K562 (cell line): ENCODE data around the gene RTP3. TPM values are rescaled to one million over a fixed set of nuclear protein-coding genes. Genes with fewer than 3 reads are reported as not detected.

Source experiments
- ATAC-seq: fragments of 200-7000 bp; cut with Tn5 transposase; 3 replicates; pipeline ENCODE4 v1.9.1; 2020; ENCODE audit warnings: moderate library complexity
- BruUV-seq: library from RNA; stranded (reverse); fragments of 400-500 nt; replicated peaks from 2 replicates; lab custom pipeline; 2021; lab: Mats Ljungman, UMichigan
- CTCF ChIA-PET: fragments of 300-600 bp; formaldehyde crosslinking; extraction: SDS; loops from one replicate; lab custom pipeline; 2021; ENCODE audit warnings: low intra/inter-chr PET ratio; lab: Yijun Ruan, JAX
- POLR2A ChIA-PET: fragments of 300-600, 350-650 bp; sonication (Branson Sonifier 250); formaldehyde crosslinking; extraction: SDS; loops from one replicate; lab custom pipeline; 2021; ENCODE audit warnings: antibody characterized with exemption, inconsistent platforms; lab: Yijun Ruan, JAX
- DNase-seq, 4 experiments: peaks; one replicate each; pipeline versions ENCODE4 v3.0.0 to v3.0.0-alpha.2; 2011 to 2018; ENCODE audit warnings: low spot score in 3 of 4, mixed read lengths in 3 of 4; ENCODE audit errors: extremely low read depth in 1 of 4
- FAIRE-seq: peaks from 2 replicates; lab custom pipeline; 2011; peaks lifted over from hg19 to GRCh38; lab: Jason Lieb, UNC
- H2AFZ ChIP-seq: 2 replicates; pipeline ENCODE4 v1.6.0; 2011; ENCODE audit warnings: low read depth, low read length, control low read depth, inconsistent platforms
- H3K27ac ChIP-seq: fragments of 200-600 bp; 3 replicates; pipeline ENCODE4 v1.8.0; 2011; ENCODE audit warnings: low read depth, mild to moderate bottlenecking, control low read depth, inconsistent platforms, low read length, moderate library complexity, mixed read lengths; ENCODE audit errors: extremely low read depth
- H3K27me3 ChIP-seq, 2 experiments: fragments of 300-600 bp in 1 of 2; 2 replicates in 1 of 2; 3 replicates in 1 of 2; pipeline versions ENCODE4 v1.6.0 to v1.8.0; 2011; ENCODE audit warnings: inconsistent platforms in 2 of 2, low read length in 2 of 2, mild to moderate bottlenecking in 1 of 2, mixed read lengths in 1 of 2, moderate library complexity in 1 of 2; ENCODE audit not compliant: control insufficient read depth in 2 of 2, insufficient read depth in 2 of 2
- H3K36me3 ChIP-seq: fragments of 300-600 bp; 3 replicates; pipeline ENCODE4 v1.8.0; 2011; ENCODE audit warnings: mild to moderate bottlenecking, low read length, inconsistent platforms; ENCODE audit not compliant: control insufficient read depth, insufficient read depth
- H3K4me1 ChIP-seq, 2 experiments: fragments of 200-600 bp in 1 of 2; replicated peaks in 1 of 2; 2 replicates in 1 of 2; 3 replicates in 1 of 2; pipeline versions ENCODE4 v1.5.1 to v1.8.0; 2011; ENCODE audit warnings: inconsistent platforms in 2 of 2, low read length in 2 of 2, mild to moderate bottlenecking in 1 of 2, mixed read lengths in 1 of 2, moderate library complexity in 1 of 2; ENCODE audit not compliant: control insufficient read depth in 2 of 2, insufficient read depth in 2 of 2
- H3K4me2 ChIP-seq: 2 replicates; pipeline ENCODE4 v1.6.1; 2011; ENCODE audit warnings: low read length, control low read depth, inconsistent platforms, mixed read lengths; ENCODE audit not compliant: insufficient read depth
- H3K4me3 ChIP-seq: fragments of 200-600 bp; sonication (generic), shearing (Covaris generic); 2 replicates; pipeline ENCODE4 v1.5.1; 2016; ENCODE audit warnings: control low read depth, inconsistent platforms
- H3K79me2 ChIP-seq: fragments of 200-600 bp; 3 replicates; pipeline ENCODE4 v1.8.0; 2011; ENCODE audit warnings: low read length, inconsistent platforms; ENCODE audit not compliant: control insufficient read depth, insufficient read depth
- H3K9ac ChIP-seq, 2 experiments: 2 replicates each; pipeline versions ENCODE4 v1.6.0 to v1.6.1; 2011; ENCODE audit warnings: low read depth in 2 of 2, low read length in 2 of 2, control low read depth in 1 of 2, inconsistent platforms in 1 of 2, mild to moderate bottlenecking in 1 of 2, mixed read lengths in 1 of 2; ENCODE audit not compliant: insufficient read depth in 1 of 2
- H3K9me1 ChIP-seq: one replicate; pipeline ENCODE4 v1.6.0; 2011; ENCODE audit warnings: inconsistent platforms, mild to moderate bottlenecking, low read length, moderate library complexity; ENCODE audit not compliant: control insufficient read depth, insufficient read depth
- H3K9me3 ChIP-seq: replicated peaks from 2 replicates; pipeline ENCODE4 v1.5.1; 2011; ENCODE audit warnings: low read depth, low read length, inconsistent platforms; ENCODE audit not compliant: control insufficient read depth, insufficient read depth
- H4K20me1 ChIP-seq: replicated peaks from 2 replicates; pipeline ENCODE4 v1.6.1; 2011; ENCODE audit warnings: low read length, inconsistent platforms, mixed read lengths; ENCODE audit not compliant: control insufficient read depth, insufficient read depth
- THAP12 ChIP-seq: fragments of 250-450 bp; sonication (Bioruptor Pico); IDR thresholded peaks from 2 replicates; pipeline ENCODE4 v1.9.0; 2021; ENCODE audit warnings: mild to moderate bottlenecking, inconsistent platforms
- WGBS: fragments of 100-300 bp; shearing (Covaris generic); methylation state at CpG from one replicate; pipeline ENCODE4 v1.1.6; 2016; ENCODE audit warnings: low coverage, mixed read lengths; ENCODE audit not compliant: insufficient coverage; ENCODE audit errors: missing lambda C conversion rate; 5-methylcytosine and 5-hydroxymethylcytosine counted together
- in situ Hi-C: fragments of 300-500 bp; cut with MboI; formaldehyde crosslinking; loops from 4 replicates; pipeline ENCODE4 v1.15.0; 2018; ENCODE audit warnings: inconsistent platforms, mixed read lengths
- intact Hi-C: fragments of 100-400 bp; cut with micrococcal nuclease; formaldehyde crosslinking; loops from 2 replicates; pipeline ENCODE4 v1.14.2; 2022
- polyA plus RNA-seq, 8 experiments: library from polyadenylated mRNA; depleted of rRNA in 4 of 8; stranded (reverse) in 5 of 8; unstranded in 3 of 8; fragments of >200 nt; fragmentation: Nextera tagmentation in 2 of 8; fragmentation: Illumina TruSeq in 1 of 8; extraction: Ambion mirVana in 2 of 8; extraction: Trizol in 1 of 8; gene quantifications; 2 replicates each; pipeline versions ENCODE4 v1.2.1 to v1.2.3, GENCODE V29; 2011 to 2014; ENCODE audit warnings: inconsistent platforms in 1 of 8, missing spikeins in 1 of 8
- total RNA-seq, 7 experiments: library from RNA; depleted of rRNA in 6 of 7; stranded (reverse); fragments of >200 nt in 6 of 7; fragmentation: Illumina TruSeq in 2 of 7; extraction: Trizol in 2 of 7; gene quantifications; 2 replicates each; pipeline versions ENCODE4 v1.2.1 to v1.2.3, GENCODE V29; 2011 to 2021; ENCODE audit warnings: low replicate concordance in 1 of 7

RTP3 gene
- total and polyA plus RNA-seq, 9 of the 15 experiments (the other 6 are each of a cell fraction or from before 2014, with no cell fraction given) = not detected

DNA sequence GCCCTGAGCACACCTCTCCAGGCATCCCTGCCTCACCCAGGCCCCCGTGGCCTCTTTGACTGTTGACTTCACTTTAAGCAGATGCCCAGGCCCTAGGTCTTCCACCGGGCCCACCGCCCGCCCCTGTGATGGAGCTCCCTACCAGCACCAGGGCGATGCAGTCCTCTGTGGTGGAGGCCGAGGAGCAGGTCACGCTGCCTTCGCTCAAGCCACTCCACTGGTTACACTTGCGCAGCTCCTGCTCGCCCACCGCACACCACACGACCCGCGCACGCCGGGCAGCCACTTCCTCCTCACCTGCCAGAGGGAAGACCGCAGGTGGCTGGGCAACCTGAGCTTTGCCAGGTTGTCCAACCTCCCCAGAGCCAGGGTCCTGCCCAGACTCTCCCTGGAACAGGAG, 49.1 kb upstream of the RTP3 start:
- Histone ChIP-seq H3K9me1 (no peaks in the 10 kb centered on the region), H3K9ac (no peak overlapping the region), H3K4me1 (peaks cover 0 to 3% of the 10 kb centered on the region in 2 experiments; a peak in 1 of 5 replicates), H3K4me2 (no peak overlapping the region), H3K79me2 (no peaks in the 10 kb centered on the region), H3K27me3 (peaks cover 39 to 66% of the 10 kb centered on the region in 2 experiments), H3K4me3 (no peak overlapping the region), H4K20me1 (no peaks in the 10 kb centered on the region), H3K36me3 (no peaks in the 10 kb centered on the region), H3K27ac (no peak overlapping the region), H3K9me3 (no peaks in the 10 kb centered on the region), H2AFZ (no peak overlapping the region)
- DNase-seq = no peak
- ChIA-PET POLR2A (interaction anchor here (1.6 kb wide), 1 partner anchor 11 kb away, joined by 3 read pairs; no protein-coding TSS in a partner anchor), CTCF (no interaction called here)
- no TSS peak for BruUV-seq
- TF ChIP-seq THAP12 (CRISPR knock-in tag) = no peak
- no peak for FAIRE-seq
- in situ Hi-C loops = no loop called here
- intact Hi-C loops = no loop called here
- ATAC-seq = no peak
- WGBS = 4% methylated on average over 17 of the region's 17 CpGs
